SK-N-SH (cell line): ENCODE data around the gene CRTC1. TPM values are rescaled to one million over a fixed set of nuclear protein-coding genes. Genes with fewer than 3 reads are reported as not detected.

Source experiments
- CTCF ChIA-PET: fragments of 300-600, 350-600 bp; formaldehyde crosslinking; extraction: SDS; loops from one replicate; lab custom pipeline; 2021; lab: Yijun Ruan, JAX
- POLR2A ChIA-PET: fragments of 350-600 bp; sonication (Branson Sonifier 250); formaldehyde crosslinking; extraction: SDS; loops from one replicate; lab custom pipeline; 2020; ENCODE audit warnings: antibody characterized with exemption, inconsistent platforms; lab: Yijun Ruan, JAX
- DNase-seq: peaks from one replicate; pipeline ENCODE4 v3.0.0; 2012
- H2AFZ ChIP-seq: fragments of 200-600 bp; sonication (generic); 2 replicates; pipeline ENCODE4 v1.8.1; 2016; ENCODE audit warnings: antibody characterized with exemption, mild to moderate bottlenecking, low read depth
- H3F3A ChIP-seq: fragments of 200-600 bp; sonication (generic); replicated peaks from 2 replicates; pipeline ENCODE3; 2016; ENCODE audit warnings: antibody characterized with exemption, mild to moderate bottlenecking; ENCODE audit not compliant: insufficient read depth
- H3K27ac ChIP-seq, 2 experiments: fragments of 200-500 bp in 1 of 2; fragments of 200-600 bp in 1 of 2; sonication (Bioruptor generic) in 1 of 2; sonication (generic), shearing (Covaris generic) in 1 of 2; 2 replicates each; pipeline versions ENCODE4 v1.5.1 to v1.6.1; 2014 to 2016; ENCODE audit warnings: low read depth in 2 of 2, inconsistent platforms in 1 of 2, low read length in 1 of 2, mild to moderate bottlenecking in 1 of 2, mixed read lengths in 1 of 2
- H3K27me3 ChIP-seq: fragments of 200-600 bp; sonication (generic), shearing (Covaris generic); 2 replicates; pipeline ENCODE4 v1.6.1; 2016; ENCODE audit warnings: mixed run types; ENCODE audit not compliant: insufficient read depth
- H3K36me3 ChIP-seq, 2 experiments: fragments of 200-500 bp in 1 of 2; fragments of 200-600 bp in 1 of 2; sonication (Bioruptor generic) in 1 of 2; sonication (generic) in 1 of 2; replicated peaks in 1 of 2; 2 replicates each; pipeline versions ENCODE3 to v1.5.1; 2014 to 2016; ENCODE audit warnings: low read length in 1 of 2, mild to moderate bottlenecking in 1 of 2; ENCODE audit not compliant: insufficient read depth in 2 of 2, control insufficient read depth in 1 of 2
- H3K4me1 ChIP-seq, 2 experiments: fragments of 200-500 bp in 1 of 2; fragments of 200-600 bp in 1 of 2; sonication (Bioruptor generic) in 1 of 2; sonication (generic), shearing (Covaris generic) in 1 of 2; 2 replicates each; pipeline versions ENCODE4 v1.5.1 to v1.6.1; 2014 to 2016; ENCODE audit warnings: low read depth in 1 of 2, low read length in 1 of 2, mixed run types in 1 of 2; ENCODE audit not compliant: insufficient read depth in 2 of 2, control insufficient read depth in 1 of 2
- H3K4me2 ChIP-seq: fragments of 200-600 bp; sonication (generic), shearing (Covaris generic); 2 replicates; pipeline ENCODE4 v1.6.1; 2017; ENCODE audit warnings: mixed run types
- H3K4me3 ChIP-seq, 2 experiments: fragments of 200-500 bp in 1 of 2; fragments of 200-600 bp in 1 of 2; sonication (Bioruptor generic) in 1 of 2; sonication (generic), shearing (Covaris generic) in 1 of 2; 2 replicates each; pipeline versions ENCODE4 v1.5.1 to v1.8.1; 2014 to 2016; ENCODE audit warnings: low read depth in 2 of 2, inconsistent platforms in 1 of 2, low read length in 1 of 2, mild to moderate bottlenecking in 1 of 2, mixed read lengths in 1 of 2, moderate library complexity in 1 of 2
- H3K79me2 ChIP-seq: fragments of 200-600 bp; sonication (generic); 2 replicates; pipeline ENCODE4 v1.8.1; 2017; ENCODE audit warnings: mild to moderate bottlenecking; ENCODE audit not compliant: insufficient read depth
- H3K9ac ChIP-seq: fragments of 200-600 bp; sonication (generic); 2 replicates; pipeline ENCODE4 v1.6.1; 2017; ENCODE audit warnings: mixed run types
- H3K9me2 ChIP-seq: fragments of 200-600 bp; sonication (generic); 2 replicates; pipeline ENCODE4 v1.6.1; 2017; ENCODE audit warnings: mixed run types
- H3K9me3 ChIP-seq: fragments of 200-600 bp; sonication (generic); 2 replicates; pipeline ENCODE4 v1.6.1; 2017; ENCODE audit warnings: mixed run types, mild to moderate bottlenecking, moderate library complexity
- H4K20me1 ChIP-seq: fragments of 200-600 bp; sonication (generic); 2 replicates; pipeline ENCODE4 v1.6.1; 2017; ENCODE audit warnings: mild to moderate bottlenecking, mixed run types; ENCODE audit not compliant: insufficient read depth
- EZH2phosphoT487 ChIP-seq: fragments of 200-600 bp; sonication (generic); IDR thresholded peaks from 2 replicates; pipeline ENCODE4 v1.6.1; 2017; ENCODE audit warnings: low read depth, mixed run types, mild to moderate bottlenecking, antibody characterized with exemption, moderate library complexity, borderline replicate concordance
- FOXJ3 ChIP-seq: sonication (generic); formaldehyde crosslinking; IDR thresholded peaks from 2 replicates; pipeline ENCODE4 v1.5.1; 2020; ENCODE audit warnings: mild to moderate bottlenecking, missing genetic modification reagents
- FOXM1 ChIP-seq: IDR thresholded peaks from 2 replicates; pipeline ENCODE4 v1.4.0; 2012; ENCODE audit warnings: low read depth, mild to moderate bottlenecking
- JUND ChIP-seq: IDR thresholded peaks from 2 replicates; pipeline ENCODE4 v1.4.0; 2012
- POLR2AphosphoS5 ChIP-seq: IDR thresholded peaks from 2 replicates; pipeline ENCODE4 v1.6.1; 2012; ENCODE audit warnings: low read depth, low read length
- RXRA ChIP-seq: IDR thresholded peaks from 2 replicates; pipeline ENCODE4 v1.4.0; 2012; ENCODE audit warnings: low read depth, mild to moderate bottlenecking, borderline replicate concordance
- TCF12 ChIP-seq: IDR thresholded peaks from 2 replicates; pipeline ENCODE4 v1.4.0; 2012
- YY1 ChIP-seq: IDR thresholded peaks from 2 replicates; pipeline ENCODE4 v1.4.0; 2012; ENCODE audit warnings: low read depth, mild to moderate bottlenecking
- ZBTB33 ChIP-seq: IDR thresholded peaks from 2 replicates; pipeline ENCODE4 v1.4.0; 2012; ENCODE audit warnings: low read depth, borderline replicate concordance
- WGBS: methylation state at CpG from one replicate; pipeline ENCODE4 v1.1.6; 2017; ENCODE audit warnings: low lambda C conversion rate; 5-methylcytosine and 5-hydroxymethylcytosine counted together
- polyA plus RNA-seq, 3 experiments: library from polyadenylated mRNA; depleted of rRNA; stranded (reverse); fragments of >200 nt; gene quantifications; 2 replicates each; pipeline ENCODE4 v1.2.3, GENCODE V29; 2012

The CRTC1 gene
- polyA plus RNA-seq, 1 of the 3 experiments (the other 2 are of a cell fraction), result 5.0 TPM

- peaks cover 10% of the 10 kb centered on the region; the same call in 1 of the 2 replicates for H4K20me1 ChIP-seq
- peak overlapping the region; percentile 59 to 64 for H3K4me3 ChIP-seq
- peaks cover 2% of the 10 kb centered on the region for H3F3A ChIP-seq
- DNase-seq, result no peak
- peak overlapping the region; percentile 69; the same call in 1 of the 2 replicates for H3K9ac ChIP-seq
- H2AFZ ChIP-seq, result peak overlapping the region; percentile 87
- peaks cover 38% of the 10 kb centered on the region for H3K79me2 ChIP-seq
- WGBS, result 63% methylated on average over 8 of the region's 8 CpGs
- peak overlapping the region in 1 of 2 experiments; percentile 69; a peak in 1 of 4 replicates for H3K27ac ChIP-seq
- H3K36me3 ChIP-seq, result no peaks in the 10 kb centered on the region
- TF ChIP-seq TCF12, result no peak
- no peak for TF ChIP-seq EZH2phosphoT487
- TF ChIP-seq JUND, result no peak
- no peak for TF ChIP-seq RXRA
- TF ChIP-seq FOXJ3 (CRISPR knock-in tag), result no peak
- no peaks in the 10 kb centered on the region for H3K9me2 ChIP-seq
- no peaks in the 10 kb centered on the region for H3K27me3 ChIP-seq
- ChIA-PET POLR2A (interaction anchor here (0.6 to 1.1 kb wide), 3 partner anchors 12 to 129 kb away, joined by 3 to 5 read pairs (median 3); no protein-coding TSS in a partner anchor), CTCF (interaction anchor here (0.6 to 1.8 kb wide), 6 partner anchors 11 to 166 kb away, joined by 3 to 5 read pairs (median 3); no protein-coding TSS in a partner anchor)
- H3K4me2 ChIP-seq, result peak overlapping the region; percentile 85
- H3K9me3 ChIP-seq, result no peaks in the 10 kb centered on the region
- H3K4me1 ChIP-seq, result peaks cover 9 to 17% of the 10 kb centered on the region in 2 experiments; a peak in 2 of 4 replicates
Measured at GRCh38 chr19:18682807-18683108, 722 bp upstream of the CRTC1 start.

- Histone ChIP-seq H3K36me3 (no peaks in the 10 kb centered on the region), H3K4me3 (peak overlapping the region; percentile 59 to 67), H3K9ac (no peak overlapping the region; the same call in 1 of the 2 replicates), H3F3A (no peaks in the 10 kb centered on the region), H3K4me2 (peak overlapping the region; percentile 89), H3K4me1 (peaks cover 0 to 15% of the 10 kb centered on the region in 2 experiments; a peak in 1 of 4 replicates), H2AFZ (no peak overlapping the region), H3K79me2 (peaks cover 49% of the 10 kb centered on the region), H4K20me1 (peaks cover 15% of the 10 kb centered on the region; the same call in 1 of the 2 replicates), H3K9me2 (no peaks in the 10 kb centered on the region), H3K27ac (no peak overlapping the region; a peak in 1 of 4 replicates), H3K27me3 (no peaks in the 10 kb centered on the region), H3K9me3 (no peaks in the 10 kb centered on the region)
- 0% methylated on average over 1 of the region's 16 CpGs for WGBS
- CTCF ChIA-PET, result interaction anchor here (0.6 to 1.5 kb wide), 4 partner anchors 13 to 94 kb away, joined by 3 to 5 read pairs (median 3); no protein-coding TSS in a partner anchor
- TF ChIP-seq YY1 (no peak), FOXJ3 (CRISPR knock-in tag) (no peak), FOXM1 (no peak), POLR2AphosphoS5 (no peak), ZBTB33 (no peak)
- POLR2A ChIA-PET, result no interaction called here
- no peak for DNase-seq
Measured at GRCh38 chr19:18683958-18684641, 620 bp downstream of the CRTC1 start.
